OCI-M2 (cell line): Measurements from ENCODE around the gene RCAN1.

Source experiments
- DNase-seq: peaks from one replicate; lab custom pipeline; 2025; ENCODE audit not compliant: unreplicated experiment; lab: John Stamatoyannopoulos, UW

RCAN1 gene

GRCh38 chr21:34544032-34544496, 70.8 kb downstream of the RCAN1 start:
- no peak for DNase-seq

GRCh38 chr21:34543017-34543416, 71.9 kb downstream of the RCAN1 start:
- DNase-seq, result no peak

GRCh38 chr21:34540206-34540605, 74.7 kb downstream of the RCAN1 start:
- DNase-seq, result no peak

GRCh38 chr21:34537838-34538237, 77.1 kb downstream of the RCAN1 start:
- DNase-seq, result no peak

GRCh38 chr21:34536820-34537219, 78.1 kb downstream of the RCAN1 start:
- DNase-seq, result no peak

GRCh38 chr21:34536311-34536710, 78.6 kb downstream of the RCAN1 start:
- no peak for DNase-seq

- no peak for DNase-seq
These were observed 79.0 kb downstream of the RCAN1 start for GRCh38 chr21:34535886-34536285.

GRCh38 chr21:34534522-34534921, 80.4 kb downstream of the RCAN1 start:
- no peak for DNase-seq

GRCh38 chr21:34533938-34534337, 81.0 kb downstream of the RCAN1 start:
- DNase-seq, result no peak

GRCh38 chr21:34531399-34531798, 83.5 kb downstream of the RCAN1 start:
- DNase-seq, result no peak

- no peak for DNase-seq
These were observed 84.7 kb downstream of the RCAN1 start for GRCh38 chr21:34530261-34530660.

GRCh38 chr21:34528131-34528561, 86.8 kb downstream of the RCAN1 start:
- DNase-seq, result no peak

- DNase-seq, result no peak
These were observed 88.2 kb downstream of the RCAN1 start for GRCh38 chr21:34526618-34527290.

- no peak for DNase-seq
These were observed 88.7 kb downstream of the RCAN1 start for GRCh38 chr21:34526241-34526617.

- DNase-seq, result no peak
These were observed 90.0 kb downstream of the RCAN1 start for GRCh38 chr21:34524646-34525601.

- DNase-seq, result no peak
These were observed 91.8 kb downstream of the RCAN1 start for GRCh38 chr21:34523019-34523555.

GRCh38 chr21:34522284-34522683, 92.6 kb downstream of the RCAN1 start:
- no peak for DNase-seq

- DNase-seq, result no peak
These were observed 93.4 kb downstream of the RCAN1 start for GRCh38 chr21:34521561-34521960.

- DNase-seq, result no peak
These were observed 94.0 kb downstream of the RCAN1 start for GRCh38 chr21:34520764-34521508.

- DNase-seq, result no peak
These were observed 94.6 kb downstream of the RCAN1 start for GRCh38 chr21:34520281-34520680.

GRCh38 chr21:34519694-34520093, 95.2 kb downstream of the RCAN1 start:
- no peak for DNase-seq
